Right ventricle myocardium inferior (tissue), 1 donor: ENCODE measurements around the gene ACAP2. TPM values are rescaled to one million over a fixed set of nuclear protein-coding genes. Genes with fewer than 3 reads are reported as not detected.
A peak's percentile ranks its signal among the peaks of the same experiment; 100 is the strongest.

Experiments used
- ATAC-seq: fragments of 200-7000 bp; cut with Tn5 transposase; one replicate; pipeline ENCODE4 v1.9.1; 2020; ENCODE audit warnings: mild to moderate bottlenecking, moderate library complexity
- DNase-seq: peaks from one replicate; pipeline ENCODE4 v3.0.0; 2021; ENCODE audit errors: missing footprints
- intact Hi-C: fragments of 100-400 bp; cut with DNase I; formaldehyde crosslinking; loops from one replicate; pipeline ENCODE4 v1.11.0; 2022
- total RNA-seq: library from RNA; stranded (reverse); fragmentation: NEBNext Ultra II Directional; extraction: Animal tissue kit (Norgen Biotek cat#: 25700); gene quantifications from one replicate; pipeline ENCODE4 v1.2.1, GENCODE V29; 2021
- donor health status: DM: no; HTN: yes; CAD: no; lungs with severe emphysema.

Gene ACAP2
- total RNA-seq, 1 donor from 2014 or later = 15.6 TPM

- DNase-seq (no peak), ATAC-seq (no peak)
- intact Hi-C loops = no loop called here
Measured at GRCh38 chr3:195448205-195448875, 5.5 kb upstream of the ACAP2 start.

GRCh38 chr3:195447201-195447600, 4.4 kb upstream of the ACAP2 start:
- DNase-seq (no peak), ATAC-seq (no peak)
- intact Hi-C loops = no loop called here

GRCh38 chr3:195446359-195446758, 3.5 kb upstream of the ACAP2 start:
- intact Hi-C loops = no loop called here
- DNase-seq = no peak
- ATAC-seq = no peak

DNA sequence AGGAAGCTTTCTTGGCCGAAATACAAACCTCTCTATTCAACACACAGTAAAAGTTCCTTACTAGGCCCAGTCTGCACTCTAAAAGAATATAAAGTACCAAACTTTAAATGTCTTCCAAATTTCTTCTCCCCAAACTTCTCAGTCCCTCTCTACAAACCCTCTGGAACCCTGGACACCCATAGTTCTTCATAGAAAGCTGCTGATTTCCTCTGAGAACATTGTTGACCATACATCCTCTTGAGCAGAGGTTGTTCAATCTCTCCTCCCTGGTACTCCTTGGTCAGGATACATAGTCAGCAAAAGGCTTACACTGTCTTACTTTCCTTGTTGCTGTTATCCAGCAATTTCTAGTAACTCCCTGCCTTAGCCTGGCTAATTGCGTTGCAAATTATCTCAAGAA, 3.1 kb upstream of the ACAP2 start:
- intact Hi-C loops = no loop called here
- no peak for ATAC-seq

DNA sequence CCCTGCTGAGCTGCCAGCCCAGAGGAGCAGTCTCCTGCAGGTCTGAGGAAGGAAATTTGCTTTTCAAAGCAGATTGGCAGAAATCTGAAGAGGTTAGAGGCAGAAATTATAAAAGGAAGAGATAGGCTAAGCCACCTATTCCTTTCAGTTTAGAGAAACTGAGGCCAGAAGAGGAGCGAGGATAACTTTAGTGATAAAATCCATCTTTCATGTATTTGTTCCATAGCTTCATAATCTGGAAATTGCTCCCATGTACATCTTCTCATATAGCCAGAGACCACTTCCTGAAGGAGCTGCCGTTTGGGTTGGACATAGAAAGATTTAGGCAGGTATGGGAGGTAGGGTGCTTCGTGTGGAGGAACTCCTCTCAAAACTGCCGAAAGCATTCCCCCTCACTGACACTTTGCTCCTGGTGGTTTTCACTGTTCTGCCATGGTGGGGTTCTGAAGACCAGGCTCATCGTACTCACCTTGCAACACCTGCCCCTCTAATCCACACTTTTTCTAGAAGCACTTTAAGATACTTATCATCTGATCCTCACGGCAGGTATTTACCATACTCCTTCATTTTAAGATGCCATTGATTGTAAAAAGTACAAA, 670 bp upstream of the ACAP2 start:
- intact Hi-C loops = loop anchor here (2.0 to 5.0 kb wide), 2 partner anchors 86 to 173 kb away; partner anchors contain the start of gene XXYLT1
- ATAC-seq = no peak
- no peak for DNase-seq

More for the DNA sequence above, 3.1 kb upstream of the ACAP2 start:
- no peak for DNase-seq

- intact Hi-C loops = loop anchor here (2.0 to 5.0 kb wide), 2 partner anchors 85 to 171 kb away; partner anchors contain the start of gene XXYLT1
- DNase-seq (peak; percentile 82), ATAC-seq (peak; percentile 12)
Measured at GRCh38 chr3:195441992-195442572, 738 bp downstream of the ACAP2 start.

DNA sequence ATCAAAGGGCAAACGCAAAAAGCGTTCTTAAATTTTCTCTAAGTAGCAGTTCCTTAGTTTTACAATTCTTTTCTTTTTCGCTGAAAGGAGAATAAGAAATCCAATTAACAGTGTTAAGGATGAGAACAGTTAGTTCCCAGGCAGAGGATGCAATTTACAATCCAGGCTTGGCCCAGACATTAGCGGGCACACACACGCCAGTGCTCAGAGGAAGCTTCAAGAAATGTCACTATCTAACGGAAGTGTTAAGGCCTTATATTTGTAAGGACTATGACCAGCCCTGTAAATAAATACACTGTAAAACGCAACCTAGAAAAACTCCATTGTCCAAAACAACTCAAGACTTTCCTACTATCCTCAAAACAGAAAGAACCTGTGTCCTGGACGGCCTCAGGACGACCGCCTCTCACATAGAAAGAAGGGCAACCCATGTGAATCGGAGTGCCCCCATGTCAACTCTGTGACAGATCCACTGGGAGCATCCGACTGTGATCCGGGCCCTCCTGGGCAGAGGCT, 1.3 kb downstream of the ACAP2 start:
- intact Hi-C loops = loop anchor here (5.0 kb wide), 1 partner anchor 84 kb away; no protein-coding TSS in a partner anchor
- DNase-seq (peak; percentile 76), ATAC-seq (no peak)

DNA sequence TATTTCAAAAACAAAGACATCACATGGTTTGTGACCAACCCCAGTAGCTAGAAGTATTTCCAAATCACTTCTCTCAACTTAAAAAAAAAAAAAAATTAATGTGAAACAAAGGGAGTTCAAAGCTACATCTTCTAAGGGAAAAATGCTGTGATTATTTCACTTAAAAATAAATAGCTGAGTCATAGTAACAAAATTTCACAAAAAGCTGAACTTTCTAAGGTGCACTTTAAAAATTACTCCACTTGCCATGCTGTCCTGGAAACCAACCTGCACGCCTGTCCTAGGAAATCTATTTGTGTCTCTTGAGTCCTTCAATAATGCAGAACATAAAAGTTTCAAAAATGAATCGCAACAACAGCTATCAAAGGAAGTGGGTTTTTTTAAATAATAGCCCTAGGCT, 1.8 kb downstream of the ACAP2 start:
- ATAC-seq = no peak
- intact Hi-C loops = loop anchor here (5.0 kb wide), 1 partner anchor 84 kb away; no protein-coding TSS in a partner anchor

DNA sequence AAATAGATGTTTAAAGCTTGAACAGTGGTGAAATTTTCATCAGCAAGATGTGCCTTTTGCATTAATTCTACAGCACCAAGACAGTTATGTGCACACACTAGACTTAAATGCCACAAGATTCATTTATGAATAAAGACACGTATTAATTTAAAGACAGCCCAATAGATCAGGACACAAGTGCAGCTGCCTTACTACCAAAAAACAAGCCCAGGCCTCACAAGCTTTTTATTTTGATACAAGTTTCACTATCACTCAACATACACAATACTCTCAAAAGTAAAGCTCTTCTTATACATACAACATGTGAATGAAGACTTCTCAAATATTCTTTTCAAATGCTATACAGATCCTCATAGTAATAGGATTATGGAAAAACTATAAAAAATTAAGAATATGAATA, 2.4 kb downstream of the ACAP2 start:
- intact Hi-C loops = loop anchor here (5.0 kb wide), 1 partner anchor 83 kb away; no protein-coding TSS in a partner anchor
- ATAC-seq (no peak), DNase-seq (no peak)

More for the DNA sequence above, 1.8 kb downstream of the ACAP2 start:
- DNase-seq = no peak

GRCh38 chr3:195438371-195438770, 4.4 kb downstream of the ACAP2 start:
- ATAC-seq = no peak
- intact Hi-C loops = no loop called here

GRCh38 chr3:195425849-195426248, 17.0 kb downstream of the ACAP2 start:
- ATAC-seq = no peak
- no peak for DNase-seq
- intact Hi-C loops = no loop called here

More at GRCh38 chr3:195438371-195438770, 4.4 kb downstream of the ACAP2 start:
- no peak for DNase-seq

DNA sequence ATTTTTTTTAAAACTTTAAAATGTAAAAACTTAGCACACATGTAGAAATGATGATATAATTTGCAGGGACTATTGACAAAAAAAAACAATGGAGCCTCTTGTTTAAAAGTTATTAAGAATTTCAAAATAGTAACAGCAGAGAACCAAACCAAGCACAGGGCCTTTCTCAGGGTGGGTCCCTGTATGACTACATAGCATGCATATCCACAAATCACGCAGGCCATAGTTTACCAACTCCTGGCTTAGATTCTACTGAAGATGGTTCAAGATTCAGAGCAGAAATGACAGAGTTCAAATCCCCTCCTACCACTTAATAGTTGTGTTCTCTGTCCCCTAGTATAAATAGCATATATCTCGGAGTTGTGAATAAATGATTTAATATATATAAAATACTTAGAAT, 19.0 kb downstream of the ACAP2 start:
- DNase-seq (no peak), ATAC-seq (no peak)
- intact Hi-C loops = no loop called here

DNA sequence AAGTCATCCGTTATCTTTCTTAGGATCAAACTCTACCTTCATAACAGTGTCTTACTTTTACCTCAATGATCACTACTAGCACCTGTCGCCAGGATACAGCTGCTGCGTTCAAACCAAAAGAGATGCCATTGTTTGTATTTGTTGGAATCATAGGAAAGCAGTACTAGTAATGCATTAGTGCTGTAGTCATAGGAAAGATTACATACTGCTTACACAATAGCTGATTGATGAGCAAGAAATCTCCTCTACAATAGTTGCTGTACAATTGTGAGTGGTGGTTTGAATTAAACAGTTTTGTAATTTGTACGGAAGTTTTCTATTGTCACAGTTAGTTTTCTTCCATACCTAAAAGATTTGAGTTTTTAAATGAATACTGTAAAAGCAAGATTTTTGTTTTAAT, 21.4 kb downstream of the ACAP2 start:
- intact Hi-C loops = no loop called here
- ATAC-seq = no peak
- DNase-seq = no peak

DNA sequence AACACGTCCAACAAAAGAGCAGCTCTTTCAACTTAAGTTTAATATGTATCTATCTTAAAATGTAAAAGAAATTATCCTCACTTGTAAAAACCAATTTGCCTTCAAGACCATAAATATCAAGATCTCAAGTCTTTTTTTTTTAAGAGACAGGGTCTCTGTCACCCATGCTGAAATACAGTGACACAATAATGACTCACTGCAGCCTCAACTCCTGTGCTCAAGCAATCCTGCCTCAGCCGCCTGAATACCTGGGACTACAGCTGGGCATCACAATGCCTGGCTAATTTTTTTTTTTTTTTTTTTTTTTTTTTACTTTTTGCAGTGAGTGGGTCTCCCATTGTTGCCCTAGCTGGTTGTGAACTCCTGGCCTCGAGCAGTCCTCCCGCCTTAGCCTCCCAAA, 26.0 kb downstream of the ACAP2 start:
- intact Hi-C loops = no loop called here
- ATAC-seq (no peak), DNase-seq (no peak)

- ATAC-seq (no peak), DNase-seq (no peak)
- intact Hi-C loops = no loop called here
Measured at GRCh38 chr3:195411836-195412235, 31.0 kb downstream of the ACAP2 start.

DNA sequence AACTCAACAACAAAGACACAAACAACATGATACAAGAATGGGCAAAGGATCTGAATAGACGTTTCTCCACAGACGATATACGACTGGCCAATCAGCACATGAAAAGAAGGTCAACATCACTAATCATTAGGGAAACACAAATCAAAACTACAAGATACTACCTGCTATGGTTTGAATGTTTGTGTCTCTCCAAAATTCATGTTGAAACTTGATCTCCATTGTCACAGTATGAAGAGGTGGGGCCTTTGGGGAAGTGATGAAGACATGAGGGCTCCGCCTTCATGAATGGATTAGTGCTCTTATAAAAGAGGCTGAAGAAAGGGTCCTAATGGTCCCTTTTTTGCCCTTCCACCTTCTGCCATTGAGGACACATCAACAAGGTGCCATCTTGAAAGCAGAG, 32.3 kb downstream of the ACAP2 start:
- DNase-seq = no peak
- intact Hi-C loops = no loop called here
- no peak for ATAC-seq

- DNase-seq = no peak
- ATAC-seq = no peak
Measured at GRCh38 chr3:195407531-195408409, 35.0 kb downstream of the ACAP2 start.

DNA sequence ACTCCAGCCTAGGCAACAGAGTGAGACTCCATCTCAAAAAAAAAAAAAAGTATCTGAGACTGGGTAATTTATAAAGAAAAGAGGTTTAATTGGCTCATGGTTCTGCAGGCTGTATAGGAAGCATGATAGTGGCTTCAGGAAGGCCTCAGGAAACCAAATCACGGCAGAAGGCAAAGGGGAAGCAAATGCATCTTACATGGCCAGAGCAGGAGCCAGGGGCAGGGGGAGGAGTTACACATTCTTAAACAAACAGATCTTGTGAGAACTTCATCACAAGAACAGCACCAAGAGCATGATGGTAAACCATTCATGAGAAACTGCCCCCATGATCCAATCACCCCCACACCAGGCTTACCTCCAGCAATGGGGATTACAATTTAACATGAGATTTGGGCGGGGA, 37.2 kb downstream of the ACAP2 start:
- DNase-seq = no peak
- no peak for ATAC-seq
- intact Hi-C loops = no loop called here

More at GRCh38 chr3:195407531-195408409, 35.0 kb downstream of the ACAP2 start:
- intact Hi-C loops = no loop called here
